BE2C (cell line): ENCODE measurements around the gene TMCC1.
"Not testable (repeated sequence)": the region's sequence is repeated elsewhere in the genome, so short reads cannot be mapped to it uniquely, and the experiment has no call there.

ENCODE experiments used
- DNase-seq: peaks from one replicate; pipeline ENCODE4 v3.0.0-alpha.2; 2020
- H3K27me3 ChIP-seq: fragments of 250-450 bp; sonication (Bioruptor Pico); 2 replicates; pipeline ENCODE4 v1.5.1; 2020; ENCODE audit warnings: mild to moderate bottlenecking
- H3K36me3 ChIP-seq: fragments of 250-450 bp; sonication (Bioruptor Pico); 2 replicates; pipeline ENCODE4 v1.5.1; 2020; ENCODE audit warnings: mild to moderate bottlenecking
- H3K4me1 ChIP-seq: fragments of 250-450 bp; sonication (Bioruptor Pico); 2 replicates; pipeline ENCODE4 v1.5.1; 2020
- H3K4me3 ChIP-seq: 2 replicates; pipeline ENCODE4 v1.5.1; 2011; ENCODE audit warnings: low read depth, low read length
- H3K9me3 ChIP-seq: fragments of 250-450 bp; sonication (Bioruptor Pico); 2 replicates; pipeline ENCODE4 v1.5.1; 2020
- TF ChIP-seq, protein P1 (sequence below): IDR thresholded peaks from 2 replicates; pipeline ENCODE4 v1.5.1; 2012; ENCODE audit warnings: mild to moderate bottlenecking, low read depth, low read length

Gene TMCC1

DNA sequence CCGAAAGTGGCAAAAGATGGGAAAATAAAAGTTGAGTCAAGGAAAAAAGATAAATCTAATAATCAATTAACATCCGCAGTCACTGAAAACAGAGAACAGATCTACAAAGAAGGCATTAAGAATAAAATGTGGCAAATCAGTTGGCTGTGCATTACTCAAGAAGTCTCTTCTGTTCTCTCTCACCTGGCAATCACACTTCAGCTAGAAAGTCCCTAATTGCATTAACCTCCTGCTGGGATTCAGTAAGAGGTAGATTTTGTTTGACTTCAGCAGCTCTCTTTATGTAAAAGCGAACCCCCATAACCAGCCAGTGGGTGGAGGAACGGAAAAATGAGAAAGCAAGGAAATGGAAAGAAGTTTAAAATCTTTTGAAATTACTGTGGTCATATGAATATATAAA is 192.3 kb downstream of the TMCC1 start:
- Histone ChIP-seq H3K4me1 (peaks cover 14% of the 10 kb centered on the region), H3K9me3 (no peaks in the 10 kb centered on the region), H3K27me3 (no peaks in the 10 kb centered on the region), H3K36me3 (no peaks in the 10 kb centered on the region), H3K4me3 (no peak overlapping the region)
- TF ChIP-seq, protein P1, sequence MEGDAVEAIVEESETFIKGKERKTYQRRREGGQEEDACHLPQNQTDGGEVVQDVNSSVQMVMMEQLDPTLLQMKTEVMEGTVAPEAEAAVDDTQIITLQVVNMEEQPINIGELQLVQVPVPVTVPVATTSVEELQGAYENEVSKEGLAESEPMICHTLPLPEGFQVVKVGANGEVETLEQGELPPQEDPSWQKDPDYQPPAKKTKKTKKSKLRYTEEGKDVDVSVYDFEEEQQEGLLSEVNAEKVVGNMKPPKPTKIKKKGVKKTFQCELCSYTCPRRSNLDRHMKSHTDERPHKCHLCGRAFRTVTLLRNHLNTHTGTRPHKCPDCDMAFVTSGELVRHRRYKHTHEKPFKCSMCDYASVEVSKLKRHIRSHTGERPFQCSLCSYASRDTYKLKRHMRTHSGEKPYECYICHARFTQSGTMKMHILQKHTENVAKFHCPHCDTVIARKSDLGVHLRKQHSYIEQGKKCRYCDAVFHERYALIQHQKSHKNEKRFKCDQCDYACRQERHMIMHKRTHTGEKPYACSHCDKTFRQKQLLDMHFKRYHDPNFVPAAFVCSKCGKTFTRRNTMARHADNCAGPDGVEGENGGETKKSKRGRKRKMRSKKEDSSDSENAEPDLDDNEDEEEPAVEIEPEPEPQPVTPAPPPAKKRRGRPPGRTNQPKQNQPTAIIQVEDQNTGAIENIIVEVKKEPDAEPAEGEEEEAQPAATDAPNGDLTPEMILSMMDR = no peak
- no peak for DNase-seq

DNA sequence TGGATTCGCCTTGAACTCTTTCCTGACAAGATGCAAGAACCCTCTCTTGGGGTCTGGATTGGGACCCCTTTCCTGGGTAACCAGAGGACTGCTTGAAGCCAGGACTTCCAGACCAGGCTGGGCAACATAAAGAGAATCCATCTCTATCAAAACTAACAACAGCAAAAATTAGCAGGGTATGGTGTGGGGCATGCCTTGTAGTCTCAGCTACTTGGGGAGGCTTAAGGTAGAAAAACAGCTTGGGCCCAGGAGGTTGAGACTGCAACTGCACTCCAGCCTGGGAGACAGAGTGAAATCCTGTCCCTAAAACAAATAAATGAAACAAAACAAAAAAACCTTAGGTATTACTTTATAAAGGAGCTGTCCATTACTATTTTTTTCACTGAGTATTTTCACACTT is 193.9 kb downstream of the TMCC1 start:
- Histone ChIP-seq H3K9me3 (no peaks in the 10 kb centered on the region), H3K36me3 (no peaks in the 10 kb centered on the region), H3K4me1 (peaks cover 14% of the 10 kb centered on the region), H3K4me3 (no peak overlapping the region), H3K27me3 (no peaks in the 10 kb centered on the region)
- no peak for DNase-seq
- TF ChIP-seq, protein P1 = no peak

DNA sequence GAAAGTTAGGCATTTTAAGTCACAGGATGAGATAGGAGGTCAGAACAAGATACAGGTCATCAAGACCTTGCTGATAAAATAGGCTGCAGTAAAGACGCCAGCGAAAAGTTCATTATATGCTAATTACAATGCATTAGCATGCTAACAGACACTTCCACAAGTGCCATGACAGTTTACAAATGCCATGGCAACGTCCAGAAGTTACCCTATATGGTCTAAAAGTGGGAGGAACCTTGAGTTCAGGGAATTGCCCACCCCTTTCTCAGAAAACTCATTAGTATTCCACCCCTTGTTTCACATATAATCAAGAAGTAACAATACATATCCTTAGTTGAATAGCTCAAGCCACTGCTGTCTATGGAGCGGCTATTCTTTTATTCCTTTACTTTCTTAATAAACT is 194.3 kb downstream of the TMCC1 start:
- no peaks in the 10 kb centered on the region for H3K27me3 ChIP-seq
- no peaks in the 10 kb centered on the region for H3K36me3 ChIP-seq
- peaks cover 14% of the 10 kb centered on the region for H3K4me1 ChIP-seq
- H3K9me3 ChIP-seq = no peaks in the 10 kb centered on the region
- TF ChIP-seq, protein P1 = no peak
- no peak for DNase-seq
- H3K4me3 ChIP-seq = no peak overlapping the region

DNA sequence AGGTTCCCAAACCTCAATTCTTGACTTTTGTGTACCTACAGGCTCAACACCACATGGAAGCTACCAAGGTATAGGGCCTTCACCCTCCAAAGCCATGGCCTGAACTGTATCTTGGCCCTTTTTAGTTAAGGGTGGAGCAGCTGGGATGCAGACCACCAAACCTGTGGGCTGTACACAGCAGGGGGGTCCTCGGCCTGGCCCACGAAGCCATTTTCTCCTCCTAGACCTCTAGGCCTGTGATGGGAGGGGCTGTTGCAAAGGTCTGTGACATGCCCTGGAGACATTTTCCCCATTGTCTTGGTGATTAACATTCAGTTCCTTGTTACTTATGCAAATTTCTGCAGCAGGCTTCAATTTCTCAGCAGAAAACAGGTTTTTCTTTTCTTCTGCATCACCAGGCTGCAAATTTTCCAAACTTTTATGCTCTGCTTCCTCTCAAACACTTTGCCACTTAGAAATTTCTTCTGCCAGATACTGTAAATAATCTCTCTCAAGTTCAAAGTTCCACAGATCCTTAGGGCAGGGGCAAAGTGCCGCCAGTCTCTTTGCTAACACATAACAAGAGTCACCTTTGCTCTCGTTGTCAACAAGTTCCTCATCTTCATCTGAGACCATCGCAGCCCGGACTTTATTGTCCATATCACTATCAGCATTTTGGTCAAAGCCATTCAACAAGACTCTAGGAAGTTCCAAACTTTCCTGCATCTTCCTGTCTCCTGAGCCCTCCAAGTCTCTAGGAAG is 196.1 kb downstream of the TMCC1 start:
- H3K36me3 ChIP-seq = no peaks in the 10 kb centered on the region
- H3K4me3 ChIP-seq = no peak overlapping the region
- no peaks in the 10 kb centered on the region for H3K9me3 ChIP-seq
- peaks cover 11% of the 10 kb centered on the region for H3K4me1 ChIP-seq
- no peaks in the 10 kb centered on the region for H3K27me3 ChIP-seq
- TF ChIP-seq, protein P1 = no peak
- no peak for DNase-seq

DNA sequence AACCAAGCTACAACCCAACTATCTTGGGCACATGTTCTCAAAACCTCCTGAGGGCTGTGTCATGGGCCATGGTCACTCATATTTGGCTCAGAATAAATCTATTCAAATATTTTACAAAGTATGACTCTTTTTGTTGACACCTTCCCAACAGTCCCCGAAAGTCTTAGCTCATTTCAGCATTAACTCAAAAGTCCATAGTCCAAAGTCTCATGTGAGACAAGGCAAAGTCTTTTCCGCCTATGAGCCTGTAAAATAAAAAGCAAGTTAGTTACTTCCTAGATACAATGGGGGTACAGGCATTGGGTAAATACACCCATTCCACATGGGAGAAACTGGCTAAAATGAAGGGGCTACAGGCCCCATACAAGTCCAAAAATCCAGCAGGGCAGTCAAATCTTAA is 197.1 kb downstream of the TMCC1 start:
- H3K4me3 ChIP-seq, H3K27me3 ChIP-seq, H3K36me3 ChIP-seq, H3K9me3 ChIP-seq, DNase-seq: not testable (repeated sequence)
- H3K4me1 ChIP-seq = peaks cover 11% of the 10 kb centered on the region

DNA sequence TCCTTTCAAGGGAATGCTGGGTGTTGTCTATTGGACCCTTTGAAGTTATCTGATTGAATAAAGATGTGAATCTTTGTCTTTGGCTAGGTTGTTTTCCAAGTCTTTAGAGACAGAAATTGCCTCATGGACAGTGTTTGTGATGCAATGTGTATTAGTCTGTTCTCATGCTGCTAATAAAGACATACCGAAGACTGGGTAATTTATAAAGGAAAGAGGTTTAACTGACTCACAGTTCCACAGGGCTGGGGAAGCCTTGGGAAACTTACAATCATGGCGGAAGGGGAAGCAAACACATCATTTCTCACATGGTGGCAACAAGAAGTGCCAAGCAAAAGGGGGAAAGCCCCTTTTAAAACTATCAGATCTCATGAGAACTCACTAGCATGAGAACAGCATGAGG is 198.3 kb downstream of the TMCC1 start:
- Histone ChIP-seq H3K27me3 (no peaks in the 10 kb centered on the region), H3K9me3 (no peaks in the 10 kb centered on the region), H3K4me3 (no peak overlapping the region), H3K4me1 (peaks cover 7% of the 10 kb centered on the region), H3K36me3 (no peaks in the 10 kb centered on the region)
- TF ChIP-seq, protein P1 = no peak
- no peak for DNase-seq
